Measurements from ENCODE around the gene CATSPERB. TPM values are rescaled to one million over a fixed set of nuclear protein-coding genes. Genes with fewer than 3 reads are reported as not detected.
A peak's percentile ranks its signal among the peaks of the same experiment; 100 is the strongest.

The CATSPERB gene
- total RNA-seq, 4 donors from 2014 or later: 0.84 to 3.9 (median 2.0) TPM; not detected in 1

DNA sequence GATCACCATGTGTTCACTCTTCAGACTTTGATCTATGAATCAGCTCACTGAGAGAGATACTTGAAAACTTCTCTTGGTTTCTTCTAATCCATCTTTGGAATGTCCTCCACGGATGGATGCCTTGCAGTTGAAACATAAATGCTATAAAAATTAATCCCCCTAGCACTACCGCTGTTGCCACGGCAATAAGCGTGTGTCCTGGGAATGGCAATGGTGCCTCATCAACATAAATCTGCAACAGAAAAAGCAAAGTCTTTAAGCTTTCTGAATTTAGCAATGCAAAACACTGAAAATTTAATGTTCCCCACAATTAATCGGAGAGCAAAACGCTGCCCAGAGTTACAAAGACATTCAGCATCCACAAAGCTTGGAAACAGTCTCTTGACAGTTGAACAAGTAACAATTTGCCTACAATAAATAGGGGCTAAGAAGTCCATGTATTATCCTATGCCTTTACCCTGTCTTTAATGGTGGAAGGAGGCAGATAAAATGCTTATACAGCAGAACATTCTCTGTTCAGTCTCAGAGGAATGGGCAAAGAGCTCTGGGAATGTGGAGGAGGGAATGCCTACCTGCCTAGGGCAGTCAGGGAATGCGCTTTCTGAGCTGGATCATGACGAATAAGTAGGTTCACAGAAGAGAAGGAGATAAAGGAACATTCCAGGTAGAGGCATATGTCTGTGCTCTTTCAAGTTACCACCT is 150.9 kb downstream of the CATSPERB start:
- WGBS, 2 donors: 46 to 57% methylated on average over 8 of the region's 8 CpGs
- DNase-seq (ENCODE audit: low spot score in 2 of 2): no peak
- TF ChIP-seq, protein P1, sequence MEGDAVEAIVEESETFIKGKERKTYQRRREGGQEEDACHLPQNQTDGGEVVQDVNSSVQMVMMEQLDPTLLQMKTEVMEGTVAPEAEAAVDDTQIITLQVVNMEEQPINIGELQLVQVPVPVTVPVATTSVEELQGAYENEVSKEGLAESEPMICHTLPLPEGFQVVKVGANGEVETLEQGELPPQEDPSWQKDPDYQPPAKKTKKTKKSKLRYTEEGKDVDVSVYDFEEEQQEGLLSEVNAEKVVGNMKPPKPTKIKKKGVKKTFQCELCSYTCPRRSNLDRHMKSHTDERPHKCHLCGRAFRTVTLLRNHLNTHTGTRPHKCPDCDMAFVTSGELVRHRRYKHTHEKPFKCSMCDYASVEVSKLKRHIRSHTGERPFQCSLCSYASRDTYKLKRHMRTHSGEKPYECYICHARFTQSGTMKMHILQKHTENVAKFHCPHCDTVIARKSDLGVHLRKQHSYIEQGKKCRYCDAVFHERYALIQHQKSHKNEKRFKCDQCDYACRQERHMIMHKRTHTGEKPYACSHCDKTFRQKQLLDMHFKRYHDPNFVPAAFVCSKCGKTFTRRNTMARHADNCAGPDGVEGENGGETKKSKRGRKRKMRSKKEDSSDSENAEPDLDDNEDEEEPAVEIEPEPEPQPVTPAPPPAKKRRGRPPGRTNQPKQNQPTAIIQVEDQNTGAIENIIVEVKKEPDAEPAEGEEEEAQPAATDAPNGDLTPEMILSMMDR (IDR thresholded peaks at IDR 0.05): no peak
- TF ChIP-seq POLR2A (IDR thresholded peaks at IDR 0.05): no peak
- no peak overlapping the region for H3K4me3 ChIP-seq
- no peaks in the 10 kb centered on the region for H3K36me3 ChIP-seq
- H3K9me3 ChIP-seq: peaks cover 0 to 17% (median 0%) of the 10 kb centered on the region in 4 donors
- H3K27ac ChIP-seq: no peak overlapping the region
- no peaks in the 10 kb centered on the region for H3K4me1 ChIP-seq
- H3K27me3 ChIP-seq: peaks cover 0 to 2% of the 10 kb centered on the region in 2 donors

- Histone ChIP-seq H3K27me3 (peaks cover 0 to 29% of the 10 kb centered on the region in 2 donors), H3K4me3 (no peak overlapping the region), H3K27ac (no peak overlapping the region), H3K36me3 (no peaks in the 10 kb centered on the region), H3K4me1 (peaks cover 0 to 12% (median 0%) of the 10 kb centered on the region in 4 donors), H3K9me3 (peaks cover 0 to 7% (median 0%) of the 10 kb centered on the region in 4 donors)
- DNase-seq (ENCODE audit: low spot score in 2 of 2): no peak
- 86 to 95% methylated on average over 16 to 24 of the region's 30 CpGs for WGBS, 2 donors
- TF ChIP-seq, protein P1 (IDR thresholded peaks at IDR 0.05): no peak
- TF ChIP-seq POLR2A (IDR thresholded peaks at IDR 0.05) (no peak), EP300 (IDR thresholded peaks at IDR 0.05) (no peak)
Measured at GRCh38 chr14:91577632-91578233, 154.2 kb downstream of the CATSPERB start.

GRCh38 chr14:91575469-91576208 is 156.2 kb downstream of the CATSPERB start:
- Histone ChIP-seq H3K4me1 (peaks cover 0 to 12% (median 0%) of the 10 kb centered on the region in 4 donors), H3K27ac (no peak overlapping the region), H3K27me3 (peaks cover 0 to 35% of the 10 kb centered on the region in 2 donors), H3K4me3 (no peak overlapping the region), H3K36me3 (no peaks in the 10 kb centered on the region), H3K9me3 (peaks cover 0 to 7% (median 0%) of the 10 kb centered on the region in 4 donors)
- no peak for DNase-seq (ENCODE audit: low spot score in 2 of 2)
- TF ChIP-seq, protein P1 (IDR thresholded peaks at IDR 0.05): no peak
- no peak for TF ChIP-seq EP300 (IDR thresholded peaks at IDR 0.05)
- no peak for TF ChIP-seq POLR2A (IDR thresholded peaks at IDR 0.05)
- 51 to 60% methylated on average over 13 of the region's 13 CpGs for WGBS, 2 donors

GRCh38 chr14:91573894-91574837 is 157.7 kb downstream of the CATSPERB start:
- peak in 1 of 2 donors; percentile 14 for DNase-seq (ENCODE audit: low spot score in 2 of 2)
- 3 to 4% methylated on average over 28 to 36 of the region's 59 CpGs for WGBS, 2 donors
- H3K4me1 ChIP-seq: peaks cover 0 to 12% (median 0%) of the 10 kb centered on the region in 4 donors
- peak overlapping the region in 3 of 4 donors; percentile 9 to 50 (median 44) for H3K4me3 ChIP-seq
- H3K9me3 ChIP-seq: peaks cover 0 to 7% (median 0%) of the 10 kb centered on the region in 4 donors
- no peaks in the 10 kb centered on the region for H3K36me3 ChIP-seq
- H3K27ac ChIP-seq: no peak overlapping the region
- TF ChIP-seq, protein P1 (IDR thresholded peaks at IDR 0.05): no peak
- no peak for TF ChIP-seq EP300 (IDR thresholded peaks at IDR 0.05)
- TF ChIP-seq POLR2A (IDR thresholded peaks at IDR 0.05): no peak
- peaks cover 0 to 35% of the 10 kb centered on the region in 2 donors for H3K27me3 ChIP-seq

Data from tibial nerve (tissue), 4 donors.